Brain microvascular endothelial cell (primary cell): ENCODE measurements around the gene CLASP1.
"Not testable (repeated sequence)": the region's sequence is repeated elsewhere in the genome, so short reads cannot be mapped to it uniquely, and the experiment has no call there.

Source experiments
- DNase-seq: peaks from one replicate; pipeline ENCODE4 v3.0.0-alpha.2; 2020
- H3K27ac ChIP-seq: fragments of 250-450 bp; sonication (Bioruptor Pico); 2 replicates; pipeline ENCODE4 v1.5.1; 2020; ENCODE audit warnings: mild to moderate bottlenecking, moderate library complexity
- H3K27me3 ChIP-seq: fragments of 250-450 bp; sonication (Bioruptor Pico); replicated peaks from 2 replicates; pipeline ENCODE4 v1.5.1; 2020; ENCODE audit warnings: mild to moderate bottlenecking
- H3K36me3 ChIP-seq: fragments of 250-450 bp; sonication (Bioruptor Pico); replicated peaks from 2 replicates; pipeline ENCODE4 v1.5.1; 2020; ENCODE audit warnings: mild to moderate bottlenecking
- H3K4me3 ChIP-seq: 2 replicates; pipeline ENCODE4 v1.5.1; 2011; ENCODE audit warnings: low read depth, mild to moderate bottlenecking, control low read depth, low read length, moderate library complexity
- CTCF ChIP-seq: IDR thresholded peaks from 2 replicates; pipeline ENCODE4 v1.5.1; 2011; ENCODE audit warnings: low read depth, mild to moderate bottlenecking, moderate library complexity, low read length, control low read depth, inconsistent platforms; ENCODE audit errors: missing control alignments
- in situ Hi-C: cut with HindIII; loops from 2 replicates; pipeline ENCODE4 v1.10.0; 2017; ENCODE audit warnings: low sequenced_read_pairs, low pct_ligation_motif_present

CLASP1 gene

GRCh38 chr2:121625953-121626352 is 23.3 kb downstream of the CLASP1 start:
- no peak overlapping the region for H3K4me3 ChIP-seq
- in situ Hi-C loops = no loop called here
- H3K27me3 ChIP-seq = no peaks in the 10 kb centered on the region
- H3K27ac ChIP-seq = no peak overlapping the region
- H3K36me3 ChIP-seq = no peaks in the 10 kb centered on the region
- DNase-seq = no peak
- TF ChIP-seq CTCF = no peak

GRCh38 chr2:121617042-121617599 is 32.1 kb downstream of the CLASP1 start:
- in situ Hi-C loops = no loop called here
- Histone ChIP-seq H3K4me3 (no peak overlapping the region), H3K36me3 (no peaks in the 10 kb centered on the region), H3K27me3 (no peaks in the 10 kb centered on the region), H3K27ac (no peak overlapping the region)
- no peak for TF ChIP-seq CTCF
- DNase-seq = no peak

- in situ Hi-C loops = no loop called here
- H3K4me3 ChIP-seq = no peak overlapping the region
- no peaks in the 10 kb centered on the region for H3K36me3 ChIP-seq
- TF ChIP-seq CTCF = no peak
- peak; percentile 8 for DNase-seq
- H3K27me3 ChIP-seq = no peaks in the 10 kb centered on the region
- H3K27ac ChIP-seq = no peak overlapping the region
These were observed 35.5 kb downstream of the CLASP1 start for GRCh38 chr2:121613774-121614173.

- H3K27ac ChIP-seq = no peak overlapping the region
- in situ Hi-C loops = no loop called here
- no peak overlapping the region for H3K4me3 ChIP-seq
- no peak for TF ChIP-seq CTCF
- no peak for DNase-seq
- no peaks in the 10 kb centered on the region for H3K27me3 ChIP-seq
- H3K36me3 ChIP-seq = no peaks in the 10 kb centered on the region
These were observed 36.1 kb downstream of the CLASP1 start for GRCh38 chr2:121613152-121613551.

GRCh38 chr2:121611730-121612705 is 37.2 kb downstream of the CLASP1 start:
- no peak for DNase-seq
- TF ChIP-seq CTCF = no peak
- Histone ChIP-seq H3K27me3 (no peaks in the 10 kb centered on the region), H3K36me3 (no peaks in the 10 kb centered on the region), H3K4me3 (no peak overlapping the region), H3K27ac (no peak overlapping the region)
- in situ Hi-C loops = no loop called here

- H3K27ac ChIP-seq, DNase-seq, H3K4me3 ChIP-seq, H3K27me3 ChIP-seq, in situ Hi-C loops, H3K36me3 ChIP-seq: not testable (repeated sequence)
These were observed 38.1 kb downstream of the CLASP1 start for GRCh38 chr2:121611048-121611649.

- DNase-seq, in situ Hi-C loops, H3K36me3 ChIP-seq, H3K27me3 ChIP-seq, H3K4me3 ChIP-seq, H3K27ac ChIP-seq: not testable (repeated sequence)
These were observed 38.8 kb downstream of the CLASP1 start for GRCh38 chr2:121610487-121610874.
